Measurements from ENCODE around the gene DOCK10. TPM values are rescaled to one million over a fixed set of nuclear protein-coding genes. Genes with fewer than 3 reads are reported as not detected.

DOCK10 gene
- total RNA-seq, 1 experiment from 2014 or later = 28.9 TPM

- intact Hi-C loops (cut with micrococcal nuclease; ENCODE audit: unreplicated experiment) = no loop called here
- Histone ChIP-seq H3K27me3 (ENCODE audit: insufficient read depth, low read depth) (no peaks in the 10 kb centered on the region), H3K79me2 (ENCODE audit: low read depth) (no peaks in the 10 kb centered on the region), H3K4me2 (no peak overlapping the region), H4K20me1 (ENCODE audit: insufficient read depth) (no peaks in the 10 kb centered on the region), H3K4me3 (no peak overlapping the region), H3K9me2 (ENCODE audit: insufficient read depth) (no peaks in the 10 kb centered on the region), H3K9me3 (ENCODE audit: insufficient read depth, low read depth) (no peaks in the 10 kb centered on the region), H3K27ac (no peak overlapping the region), H2AFZ (no peak overlapping the region), H3F3A (ENCODE audit: insufficient read depth, low read depth) (no peaks in the 10 kb centered on the region), H3K4me1 (replicated peaks; ENCODE audit: insufficient read depth) (no peaks in the 10 kb centered on the region), H3K36me3 (ENCODE audit: low read depth) (no peaks in the 10 kb centered on the region)
- POLR2A ChIA-PET (ENCODE audit: unreplicated experiment) = no interaction called here
- CTCF ChIA-PET = no interaction called here
- TF ChIP-seq CTCF (conservative IDR thresholded peaks at IDR 0.05) (no peak), EZH2 (IDR thresholded peaks at IDR 0.05; ENCODE audit: low read depth) (no peak)
- no TSS peak for BruUV-seq (replicated peaks)
- DNase-seq = no peak
Measured at GRCh38 chr2:224893848-224894247, 148.4 kb downstream of the DOCK10 start.

- Histone ChIP-seq H4K20me1 (ENCODE audit: insufficient read depth) (no peaks in the 10 kb centered on the region), H3K79me2 (ENCODE audit: low read depth) (no peaks in the 10 kb centered on the region), H3K27ac (no peak overlapping the region), H2AFZ (no peak overlapping the region), H3K9me3 (ENCODE audit: insufficient read depth, low read depth) (no peaks in the 10 kb centered on the region; the same call in 1 of the 2 replicates), H3K36me3 (ENCODE audit: low read depth) (no peaks in the 10 kb centered on the region), H3K4me1 (replicated peaks; ENCODE audit: insufficient read depth) (no peaks in the 10 kb centered on the region), H3K27me3 (ENCODE audit: insufficient read depth, low read depth) (no peaks in the 10 kb centered on the region), H3F3A (ENCODE audit: insufficient read depth, low read depth) (no peaks in the 10 kb centered on the region; the same call in 1 of the 2 replicates), H3K9me2 (ENCODE audit: insufficient read depth) (no peaks in the 10 kb centered on the region), H3K4me2 (no peak overlapping the region), H3K4me3 (no peak overlapping the region)
- no peak for DNase-seq
- no TSS peak for BruUV-seq (replicated peaks)
- intact Hi-C loops (cut with micrococcal nuclease; ENCODE audit: unreplicated experiment) = no loop called here
- ChIA-PET POLR2A (ENCODE audit: unreplicated experiment) (no interaction called here), CTCF (interaction anchor here (0.6 kb wide), 1 partner anchor 579 kb away, joined by 3 read pairs; no protein-coding TSS in a partner anchor)
- no peak for TF ChIP-seq EZH2 (IDR thresholded peaks at IDR 0.05; ENCODE audit: low read depth)
- TF ChIP-seq CTCF (conservative IDR thresholded peaks at IDR 0.05) = no peak
Measured at GRCh38 chr2:224892574-224893204, 149.6 kb downstream of the DOCK10 start.

GRCh38 chr2:224890372-224890771, 151.9 kb downstream of the DOCK10 start:
- intact Hi-C loops (cut with micrococcal nuclease; ENCODE audit: unreplicated experiment) = no loop called here

More at GRCh38 chr2:224890372-224890771, 151.9 kb downstream of the DOCK10 start:
- Histone ChIP-seq H3K27me3 (ENCODE audit: insufficient read depth, low read depth) (no peaks in the 10 kb centered on the region), H3F3A (ENCODE audit: insufficient read depth, low read depth) (no peaks in the 10 kb centered on the region; the same call in 1 of the 2 replicates), H3K27ac (no peak overlapping the region), H3K4me3 (no peak overlapping the region), H3K9me2 (ENCODE audit: insufficient read depth) (no peaks in the 10 kb centered on the region), H3K4me2 (no peak overlapping the region), H2AFZ (no peak overlapping the region), H3K4me1 (replicated peaks; ENCODE audit: insufficient read depth) (no peaks in the 10 kb centered on the region), H4K20me1 (ENCODE audit: insufficient read depth) (no peaks in the 10 kb centered on the region), H3K36me3 (ENCODE audit: low read depth) (no peaks in the 10 kb centered on the region), H3K79me2 (ENCODE audit: low read depth) (no peaks in the 10 kb centered on the region), H3K9me3 (ENCODE audit: insufficient read depth, low read depth) (no peaks in the 10 kb centered on the region; the same call in 1 of the 2 replicates)
- DNase-seq = no peak
- TF ChIP-seq EZH2 (IDR thresholded peaks at IDR 0.05; ENCODE audit: low read depth) (no peak), CTCF (conservative IDR thresholded peaks at IDR 0.05) (no peak)
- ChIA-PET CTCF (no interaction called here), POLR2A (ENCODE audit: unreplicated experiment) (no interaction called here)
- no TSS peak for BruUV-seq (replicated peaks)

Measured in PC-9 (cell line).